ENCODE measurements around the gene TRABD2A. TPM values are rescaled to one million over a fixed set of nuclear protein-coding genes. Genes with fewer than 3 reads are reported as not detected.

TRABD2A gene
- total RNA-seq, 2 experiments from 2014 or later = 166 to 170 TPM

DNA sequence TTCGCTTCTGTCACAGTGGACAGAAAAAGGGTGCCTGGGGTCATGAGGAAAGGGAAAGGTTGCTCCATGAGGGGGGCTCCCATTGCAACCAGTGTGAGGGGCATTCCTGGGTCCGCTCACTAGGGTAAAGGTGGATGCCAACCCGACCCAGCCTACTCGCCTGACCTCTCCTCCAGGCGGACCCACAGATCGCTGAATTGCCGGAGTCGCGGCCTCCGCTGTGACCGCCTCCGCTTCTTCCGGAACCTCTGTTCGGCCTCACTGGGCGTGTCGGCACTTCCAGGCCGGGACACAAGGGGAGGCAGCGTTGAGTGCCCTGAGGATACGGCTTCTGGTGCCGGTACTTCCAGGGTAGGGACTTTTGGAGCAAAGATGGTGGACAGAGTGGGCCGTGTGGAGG, 57.1 kb downstream of the TRABD2A start:
- peaks cover 36% of the 10 kb centered on the region for H3K4me1 ChIP-seq (ENCODE audit: insufficient read depth, low read length)
- Mint-ChIP-seq H3K4me3 (no peak overlapping the region), H3K9me3 (no peaks in the 10 kb centered on the region), H3K27me3 (no peaks in the 10 kb centered on the region), H3K27ac (peak overlapping the region; percentile 17), H3K4me1 (ENCODE audit: low read depth) (peaks cover 62% of the 10 kb centered on the region), H3K36me3 (ENCODE audit: low read depth) (peaks cover 60% of the 10 kb centered on the region)
- CTCF ChIA-PET = no interaction called here
- no peak overlapping the region for H3K4me3 ChIP-seq (ENCODE audit: low read length)
- no peak overlapping the region for H3K27ac ChIP-seq (ENCODE audit: low read depth in 1 of 2, low read length in 2 of 2)
- intact Hi-C loops (cut with DNase I, micrococcal nuclease) = no loop called here
- no peak for ATAC-seq (ENCODE audit: poor library complexity)
- H3K9me3 ChIP-seq (ENCODE audit: control insufficient read depth in 1 of 2, insufficient read depth in 1 of 2, low read length in 2 of 2) = no peaks in the 10 kb centered on the region
- no peaks in the 10 kb centered on the region for H3K27me3 ChIP-seq (ENCODE audit: control insufficient read depth in 1 of 2, insufficient read depth in 2 of 2, low read length in 2 of 2)
- DNase-seq = no peak
- TF ChIP-seq, protein P1, sequence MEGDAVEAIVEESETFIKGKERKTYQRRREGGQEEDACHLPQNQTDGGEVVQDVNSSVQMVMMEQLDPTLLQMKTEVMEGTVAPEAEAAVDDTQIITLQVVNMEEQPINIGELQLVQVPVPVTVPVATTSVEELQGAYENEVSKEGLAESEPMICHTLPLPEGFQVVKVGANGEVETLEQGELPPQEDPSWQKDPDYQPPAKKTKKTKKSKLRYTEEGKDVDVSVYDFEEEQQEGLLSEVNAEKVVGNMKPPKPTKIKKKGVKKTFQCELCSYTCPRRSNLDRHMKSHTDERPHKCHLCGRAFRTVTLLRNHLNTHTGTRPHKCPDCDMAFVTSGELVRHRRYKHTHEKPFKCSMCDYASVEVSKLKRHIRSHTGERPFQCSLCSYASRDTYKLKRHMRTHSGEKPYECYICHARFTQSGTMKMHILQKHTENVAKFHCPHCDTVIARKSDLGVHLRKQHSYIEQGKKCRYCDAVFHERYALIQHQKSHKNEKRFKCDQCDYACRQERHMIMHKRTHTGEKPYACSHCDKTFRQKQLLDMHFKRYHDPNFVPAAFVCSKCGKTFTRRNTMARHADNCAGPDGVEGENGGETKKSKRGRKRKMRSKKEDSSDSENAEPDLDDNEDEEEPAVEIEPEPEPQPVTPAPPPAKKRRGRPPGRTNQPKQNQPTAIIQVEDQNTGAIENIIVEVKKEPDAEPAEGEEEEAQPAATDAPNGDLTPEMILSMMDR (IDR thresholded peaks at IDR 0.05) = no peak
- POLR2A ChIA-PET = interaction anchor here (0.7 kb wide), 1 partner anchor 10 kb away, joined by 3 read pairs; no protein-coding TSS in a partner anchor
- H3K36me3 ChIP-seq (ENCODE audit: insufficient read depth, low read length) = peaks cover 29% of the 10 kb centered on the region

DNA sequence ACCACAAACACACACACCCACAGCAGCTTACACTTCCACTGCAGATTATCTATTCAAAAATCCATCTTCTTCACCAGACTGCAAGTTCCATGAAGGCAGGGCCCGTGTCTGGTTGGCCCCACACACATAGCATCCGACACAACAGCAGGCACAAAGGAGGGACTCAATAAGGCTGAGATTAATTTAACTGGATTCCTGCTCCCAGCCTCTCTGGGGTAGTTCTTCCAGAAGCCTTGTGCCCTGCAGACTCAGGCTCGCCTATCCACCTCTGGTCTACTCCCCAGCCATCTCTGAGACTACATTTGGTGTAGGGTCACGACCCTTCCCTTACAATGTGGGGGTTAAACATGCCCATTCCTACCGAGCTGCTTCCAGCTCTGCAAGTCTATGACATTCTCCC, 57.7 kb downstream of the TRABD2A start:
- Mint-ChIP-seq H3K27ac (peak overlapping the region; percentile 55), H3K4me3 (no peak overlapping the region), H3K9me3 (no peaks in the 10 kb centered on the region), H3K36me3 (ENCODE audit: low read depth) (peaks cover 60% of the 10 kb centered on the region), H3K27me3 (no peaks in the 10 kb centered on the region), H3K4me1 (ENCODE audit: low read depth) (peaks cover 68% of the 10 kb centered on the region)
- DNase-seq (no peak), ATAC-seq (ENCODE audit: poor library complexity) (no peak)
- H3K27ac ChIP-seq (ENCODE audit: low read depth in 1 of 2, low read length in 2 of 2) = peak overlapping the region in 1 of 2 donors; percentile 1
- ChIA-PET POLR2A (no interaction called here), CTCF (no interaction called here)
- TF ChIP-seq, protein P1 (IDR thresholded peaks at IDR 0.05) = no peak
- no peaks in the 10 kb centered on the region for H3K9me3 ChIP-seq (ENCODE audit: control insufficient read depth in 1 of 2, insufficient read depth in 1 of 2, low read length in 2 of 2)
- H3K4me3 ChIP-seq (ENCODE audit: low read length) = no peak overlapping the region
- H3K36me3 ChIP-seq (ENCODE audit: insufficient read depth, low read length) = peaks cover 29% of the 10 kb centered on the region
- H3K4me1 ChIP-seq (ENCODE audit: insufficient read depth, low read length) = peaks cover 31% of the 10 kb centered on the region
- H3K27me3 ChIP-seq (ENCODE audit: control insufficient read depth in 1 of 2, insufficient read depth in 2 of 2, low read length in 2 of 2) = no peaks in the 10 kb centered on the region
- intact Hi-C loops (cut with DNase I, micrococcal nuclease) = no loop called here

DNA sequence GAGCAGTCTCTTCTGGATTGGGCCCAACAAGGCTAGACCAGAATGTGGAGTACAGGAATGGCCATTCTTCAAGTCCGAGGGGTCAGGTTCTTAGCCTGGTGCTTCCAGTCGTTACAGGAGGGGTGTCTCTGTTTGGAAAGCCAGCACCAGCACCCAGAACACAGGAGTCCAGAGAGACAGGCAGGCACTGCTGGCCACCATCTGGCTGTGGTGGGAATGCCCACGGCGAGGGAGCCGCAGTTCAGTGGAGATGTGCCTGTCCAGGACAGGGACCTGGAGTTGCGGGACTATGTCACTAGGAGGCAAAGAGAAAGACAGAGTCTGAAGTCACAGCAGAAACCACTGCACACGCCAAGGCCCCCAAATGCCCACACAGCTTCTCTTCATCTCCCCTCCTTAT, 59.1 kb downstream of the TRABD2A start:
- H3K27ac Mint-ChIP-seq = peak overlapping the region; percentile 55
- H3K9me3 Mint-ChIP-seq = no peaks in the 10 kb centered on the region
- ChIA-PET POLR2A (interaction anchor here (1.4 kb wide), 1 partner anchor 25 kb away, joined by 3 read pairs; no protein-coding TSS in a partner anchor), CTCF (no interaction called here)
- H3K9me3 ChIP-seq (ENCODE audit: control insufficient read depth in 1 of 2, insufficient read depth in 1 of 2, low read length in 2 of 2) = no peaks in the 10 kb centered on the region
- peaks cover 29% of the 10 kb centered on the region for H3K4me1 ChIP-seq (ENCODE audit: insufficient read depth, low read length)
- intact Hi-C loops (cut with DNase I, micrococcal nuclease) = no loop called here
- peaks cover 20% of the 10 kb centered on the region for H3K36me3 ChIP-seq (ENCODE audit: insufficient read depth, low read length)
- peaks cover 82% of the 10 kb centered on the region for H3K4me1 Mint-ChIP-seq (ENCODE audit: low read depth)
- no peaks in the 10 kb centered on the region for H3K27me3 ChIP-seq (ENCODE audit: control insufficient read depth in 1 of 2, insufficient read depth in 2 of 2, low read length in 2 of 2)
- no peaks in the 10 kb centered on the region for H3K27me3 Mint-ChIP-seq
- no peak overlapping the region for H3K4me3 ChIP-seq (ENCODE audit: low read length)
- TF ChIP-seq, protein P1 (IDR thresholded peaks at IDR 0.05) = no peak
- no peak overlapping the region for H3K27ac ChIP-seq (ENCODE audit: low read depth in 1 of 2, low read length in 2 of 2)
- peaks cover 60% of the 10 kb centered on the region for H3K36me3 Mint-ChIP-seq (ENCODE audit: low read depth)
- ATAC-seq (ENCODE audit: poor library complexity) (no peak), DNase-seq (no peak)
- H3K4me3 Mint-ChIP-seq = no peak overlapping the region
